ENCODE results near the gene APCDD1. TPM values are rescaled to one million over a fixed set of nuclear protein-coding genes. Genes with fewer than 3 reads are reported as not detected.

Gene APCDD1
- total and polyA plus RNA-seq, 2 of the 8 experiments (the other 6 are each of a cell fraction or from before 2014, with no cell fraction given) = 2.6 to 3.6 TPM

DNA sequence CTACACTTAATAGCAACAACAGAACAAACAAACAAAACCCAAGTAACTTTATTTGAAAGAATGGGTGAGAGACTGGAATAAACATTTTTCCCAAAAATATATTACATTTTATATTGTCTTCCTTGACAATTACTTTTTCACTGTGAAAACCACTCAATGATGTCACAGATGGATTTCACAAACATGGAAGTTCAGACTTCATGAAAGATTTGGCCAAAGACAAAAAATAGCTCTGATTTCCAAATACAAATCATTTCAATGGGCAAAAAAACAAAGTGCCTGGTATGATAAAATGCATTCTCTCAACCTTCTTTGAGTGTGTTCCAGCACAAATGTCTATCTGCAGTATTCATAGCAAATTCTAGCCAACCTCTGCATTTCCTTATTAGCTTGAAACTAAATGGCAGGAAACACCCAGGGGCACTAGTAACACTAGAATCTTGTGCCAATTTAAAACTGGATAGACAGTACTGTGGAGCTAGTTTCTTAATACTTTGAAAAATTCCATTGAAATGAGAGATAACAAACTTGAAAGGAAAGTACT lies 42.8 kb downstream of the APCDD1 start (continued):
- no peak for TF ChIP-seq SIRT6 (IDR thresholded peaks at IDR 0.05; ENCODE audit: low read length)
- TF ChIP-seq CBX8 (IDR thresholded peaks at IDR 0.05; ENCODE audit: borderline replicate concordance, low read depth, low read length) = no peak
- no peak for TF ChIP-seq SIX5 (IDR thresholded peaks at IDR 0.05; ENCODE audit: low read depth, low read length)
- TF ChIP-seq, protein P1, sequence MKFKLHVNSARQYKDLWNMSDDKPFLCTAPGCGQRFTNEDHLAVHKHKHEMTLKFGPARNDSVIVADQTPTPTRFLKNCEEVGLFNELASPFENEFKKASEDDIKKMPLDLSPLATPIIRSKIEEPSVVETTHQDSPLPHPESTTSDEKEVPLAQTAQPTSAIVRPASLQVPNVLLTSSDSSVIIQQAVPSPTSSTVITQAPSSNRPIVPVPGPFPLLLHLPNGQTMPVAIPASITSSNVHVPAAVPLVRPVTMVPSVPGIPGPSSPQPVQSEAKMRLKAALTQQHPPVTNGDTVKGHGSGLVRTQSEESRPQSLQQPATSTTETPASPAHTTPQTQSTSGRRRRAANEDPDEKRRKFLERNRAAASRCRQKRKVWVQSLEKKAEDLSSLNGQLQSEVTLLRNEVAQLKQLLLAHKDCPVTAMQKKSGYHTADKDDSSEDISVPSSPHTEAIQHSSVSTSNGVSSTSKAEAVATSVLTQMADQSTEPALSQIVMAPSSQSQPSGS (IDR thresholded peaks at IDR 0.05; ENCODE audit: low read length) = no peak

Measured in H1 (cell line).